Cerebellar nuclear complex (tissue), 1 donor: ENCODE data around the gene TMEM143.
"Not testable (repeated sequence)": the region's sequence is repeated elsewhere in the genome, so short reads cannot be mapped to it uniquely, and the experiment has no call there.

ENCODE experiments used
- DNase-seq, 2 experiments: peaks; one replicate each; lab custom pipeline; 2025; lab: John Stamatoyannopoulos, UW

Gene TMEM143

GRCh38 chr19:48296963-48297734 is 66.6 kb downstream of the TMEM143 start:
- no peak for DNase-seq

GRCh38 chr19:48295458-48295857 is 68.3 kb downstream of the TMEM143 start:
- no peak for DNase-seq

GRCh38 chr19:48292798-48293197 is 70.9 kb downstream of the TMEM143 start:
- DNase-seq = no peak

- not testable (repeated sequence) for DNase-seq
Measured at GRCh38 chr19:48291489-48291815, 72.3 kb downstream of the TMEM143 start.

- DNase-seq = no peak
Measured at GRCh38 chr19:48290771-48291488, 72.8 kb downstream of the TMEM143 start.

GRCh38 chr19:48290401-48290770 is 73.4 kb downstream of the TMEM143 start:
- DNase-seq = no peak

- DNase-seq = no peak
Measured at GRCh38 chr19:48287748-48288147, 76.0 kb downstream of the TMEM143 start.

- DNase-seq = no peak
Measured at GRCh38 chr19:48284896-48285295, 78.8 kb downstream of the TMEM143 start.

GRCh38 chr19:48283908-48284307 is 79.8 kb downstream of the TMEM143 start:
- no peak for DNase-seq
